OCI-LY3 (cell line): Measurements from ENCODE around the gene CD6.

Experiments used
- H2AFZ ChIP-seq: fragments of 200-600, 300-600 bp; shearing (Covaris generic); 2 replicates; pipeline ENCODE4 v1.6.0; 2014; ENCODE audit warnings: antibody characterized with exemption, low read depth, low read length
- H3K27ac ChIP-seq: fragments of 200-600, 300-600 bp; sonication (generic); 2 replicates; pipeline ENCODE4 v1.5.1; 2014; ENCODE audit warnings: mild to moderate bottlenecking, low read length, moderate library complexity, mixed read lengths
- H3K27me3 ChIP-seq: fragments of 200-600, 300-600 bp; sonication (generic); 2 replicates; pipeline ENCODE4 v1.6.1; 2014; ENCODE audit warnings: low read depth, low read length, mixed read lengths
- H3K36me3 ChIP-seq: fragments of 200-600, 300-600 bp; sonication (generic); replicated peaks from 2 replicates; pipeline ENCODE3; 2014; ENCODE audit warnings: low read depth, low read length, mixed read lengths
- H3K4me1 ChIP-seq: fragments of 300-600, 200-600 bp; sonication (generic); 2 replicates; pipeline ENCODE4 v1.6.1; 2014; ENCODE audit warnings: low read length, mixed read lengths
- H3K4me2 ChIP-seq: fragments of 200-600, 300-600 bp; sonication (generic); 2 replicates; pipeline ENCODE4 v1.6.1; 2014; ENCODE audit warnings: low read length, mixed read lengths
- H3K4me3 ChIP-seq: fragments of 300-600, 200-600 bp; sonication (generic); 2 replicates; pipeline ENCODE4 v1.5.1; 2014; ENCODE audit warnings: antibody characterized with exemption, mild to moderate bottlenecking, low read length, moderate library complexity
- H3K79me2 ChIP-seq: fragments of 300-600, 200-600 bp; shearing (Covaris generic); 2 replicates; pipeline ENCODE4 v1.6.1; 2014; ENCODE audit warnings: mild to moderate bottlenecking, low read length, mixed read lengths
- H3K9ac ChIP-seq: fragments of 300-600, 200-600 bp; shearing (Covaris generic); 2 replicates; pipeline ENCODE4 v1.6.0; 2014; ENCODE audit warnings: mild to moderate bottlenecking, low read length, moderate library complexity
- H3K9me3 ChIP-seq: fragments of 200-600, 300-600 bp; shearing (Covaris generic); 2 replicates; pipeline ENCODE4 v1.6.1; 2014; ENCODE audit warnings: low read length, mixed read lengths; ENCODE audit not compliant: insufficient read depth
- H4K20me1 ChIP-seq: fragments of 200-600, 300-600 bp; sonication (generic); 2 replicates; pipeline ENCODE4 v1.6.1; 2016; ENCODE audit warnings: low read length, mixed read lengths; ENCODE audit not compliant: insufficient read depth
- EZH2phosphoT487 ChIP-seq: fragments of 200-600 bp; shearing (Covaris generic); IDR thresholded peaks from 2 replicates; pipeline ENCODE4 v1.6.1; 2018; ENCODE audit warnings: antibody characterized with exemption, mixed run types, low read depth
- TF ChIP-seq, protein P1 (sequence below): fragments of 200-600, 300-600 bp; sonication (generic); IDR thresholded peaks from 2 replicates; pipeline ENCODE4 v1.5.1; 2014; ENCODE audit warnings: antibody characterized with exemption, low read length, low read depth

Gene CD6

DNA sequence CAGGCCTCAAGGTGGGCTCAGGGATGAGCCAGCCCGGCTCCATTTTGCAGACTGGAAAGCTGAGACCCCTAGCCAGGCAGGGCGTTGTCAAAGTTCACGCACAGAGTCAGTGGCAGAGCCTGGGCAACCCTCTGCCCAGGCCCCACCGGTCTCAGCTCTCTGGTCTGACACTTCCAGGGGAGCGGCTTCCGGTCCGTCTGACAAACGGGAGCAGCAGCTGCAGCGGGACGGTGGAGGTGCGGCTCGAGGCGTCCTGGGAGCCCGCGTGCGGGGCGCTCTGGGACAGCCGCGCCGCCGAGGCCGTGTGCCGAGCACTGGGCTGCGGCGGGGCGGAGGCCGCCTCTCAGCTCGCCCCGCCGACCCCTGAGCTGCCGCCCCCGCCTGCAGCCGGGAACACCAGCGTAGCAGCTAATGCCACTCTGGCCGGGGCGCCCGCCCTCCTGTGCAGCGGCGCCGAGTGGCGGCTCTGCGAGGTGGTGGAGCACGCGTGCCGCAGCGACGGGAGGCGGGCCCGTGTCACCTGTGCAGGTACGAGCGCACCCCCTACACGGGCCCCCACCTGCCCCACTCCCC is 36.0 kb downstream of the CD6 start:
- Histone ChIP-seq H3K4me3 (no peak overlapping the region), H3K9me3 (no peaks in the 10 kb centered on the region), H3K4me1 (peaks cover 11% of the 10 kb centered on the region), H3K9ac (no peak overlapping the region), H3K4me2 (no peak overlapping the region), H2AFZ (no peak overlapping the region), H3K27ac (no peak overlapping the region), H4K20me1 (no peaks in the 10 kb centered on the region), H3K36me3 (no peaks in the 10 kb centered on the region), H3K79me2 (no peaks in the 10 kb centered on the region), H3K27me3 (no peaks in the 10 kb centered on the region)
- TF ChIP-seq, protein P1, sequence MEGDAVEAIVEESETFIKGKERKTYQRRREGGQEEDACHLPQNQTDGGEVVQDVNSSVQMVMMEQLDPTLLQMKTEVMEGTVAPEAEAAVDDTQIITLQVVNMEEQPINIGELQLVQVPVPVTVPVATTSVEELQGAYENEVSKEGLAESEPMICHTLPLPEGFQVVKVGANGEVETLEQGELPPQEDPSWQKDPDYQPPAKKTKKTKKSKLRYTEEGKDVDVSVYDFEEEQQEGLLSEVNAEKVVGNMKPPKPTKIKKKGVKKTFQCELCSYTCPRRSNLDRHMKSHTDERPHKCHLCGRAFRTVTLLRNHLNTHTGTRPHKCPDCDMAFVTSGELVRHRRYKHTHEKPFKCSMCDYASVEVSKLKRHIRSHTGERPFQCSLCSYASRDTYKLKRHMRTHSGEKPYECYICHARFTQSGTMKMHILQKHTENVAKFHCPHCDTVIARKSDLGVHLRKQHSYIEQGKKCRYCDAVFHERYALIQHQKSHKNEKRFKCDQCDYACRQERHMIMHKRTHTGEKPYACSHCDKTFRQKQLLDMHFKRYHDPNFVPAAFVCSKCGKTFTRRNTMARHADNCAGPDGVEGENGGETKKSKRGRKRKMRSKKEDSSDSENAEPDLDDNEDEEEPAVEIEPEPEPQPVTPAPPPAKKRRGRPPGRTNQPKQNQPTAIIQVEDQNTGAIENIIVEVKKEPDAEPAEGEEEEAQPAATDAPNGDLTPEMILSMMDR, result no peak
- no peak for TF ChIP-seq EZH2phosphoT487

DNA sequence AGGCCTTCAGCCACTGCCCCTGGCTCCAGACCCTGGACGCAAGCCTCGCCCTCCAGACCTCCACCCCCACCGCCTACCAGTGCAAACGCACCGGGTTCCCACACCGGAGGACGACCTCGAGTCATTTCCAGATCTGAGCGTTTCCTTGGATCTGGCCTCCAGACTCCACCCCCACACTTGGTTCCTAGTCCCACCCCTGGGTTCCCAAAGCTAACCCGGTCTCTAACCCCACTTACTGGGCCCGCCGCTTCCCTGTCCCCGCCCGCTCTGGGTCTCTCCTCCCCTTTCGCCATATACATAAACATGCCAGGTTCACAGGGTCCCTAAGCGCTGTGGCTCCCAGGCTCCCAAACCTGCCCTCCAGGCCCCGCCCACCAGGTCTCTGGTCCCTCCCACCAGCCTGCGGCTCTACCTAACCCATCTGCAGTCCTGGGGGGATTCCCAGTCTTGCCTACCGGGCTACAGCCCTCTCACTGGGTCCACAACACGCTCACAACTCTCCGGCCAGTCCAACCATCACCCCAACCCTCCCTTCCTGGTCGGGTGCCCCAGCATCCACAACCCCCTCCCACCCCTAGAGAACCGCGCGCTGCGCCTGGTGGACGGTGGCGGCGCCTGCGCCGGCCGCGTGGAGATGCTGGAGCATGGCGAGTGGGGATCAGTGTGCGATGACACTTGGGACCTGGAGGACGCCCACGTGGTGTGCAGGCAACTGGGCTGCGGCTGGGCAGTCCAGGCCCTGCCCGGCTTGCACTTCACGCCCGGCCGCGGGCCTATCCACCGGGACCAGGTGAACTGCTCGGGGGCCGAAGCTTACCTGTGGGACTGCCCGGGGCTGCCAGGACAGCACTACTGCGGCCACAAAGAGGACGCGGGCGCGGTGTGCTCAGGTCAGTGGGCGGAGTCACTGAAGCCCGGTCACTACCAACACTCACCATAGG is 36.7 kb downstream of the CD6 start:
- 0 out of 2 replicates have a peak, but pooled peaks cover 1% of the 10 kb centered on the region for H3K27me3 ChIP-seq
- no peaks in the 10 kb centered on the region for H4K20me1 ChIP-seq
- no peak overlapping the region for H3K4me3 ChIP-seq
- no peak overlapping the region for H2AFZ ChIP-seq
- no peaks in the 10 kb centered on the region for H3K9me3 ChIP-seq
- no peak overlapping the region for H3K4me2 ChIP-seq
- no peak overlapping the region for H3K9ac ChIP-seq
- no peaks in the 10 kb centered on the region for H3K36me3 ChIP-seq
- H3K79me2 ChIP-seq, result no peaks in the 10 kb centered on the region
- no peak for TF ChIP-seq EZH2phosphoT487
- TF ChIP-seq, protein P1, result no peak
- no peak overlapping the region for H3K27ac ChIP-seq
- H3K4me1 ChIP-seq, result peaks cover 12% of the 10 kb centered on the region

DNA sequence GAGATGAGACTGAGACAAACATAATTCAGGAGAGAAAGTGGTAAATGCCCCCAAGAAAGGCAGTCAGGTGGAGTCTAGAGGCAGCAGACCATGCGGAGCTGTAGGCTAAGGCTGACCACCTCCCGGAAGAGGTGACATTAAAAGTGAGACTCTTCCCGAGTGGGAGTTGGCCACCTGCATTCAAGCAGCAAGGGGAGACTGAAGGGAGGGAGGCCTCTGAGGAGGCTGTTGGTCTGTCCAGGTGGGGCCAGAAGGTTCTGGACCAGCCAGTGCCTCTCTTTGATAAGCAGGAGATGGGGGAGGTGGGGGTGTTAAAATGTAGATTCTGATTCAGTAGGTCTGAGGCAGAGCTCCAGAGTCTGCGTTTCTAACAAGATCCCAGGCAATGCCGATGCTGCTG is 37.5 kb downstream of the CD6 start:
- Histone ChIP-seq H3K9ac (no peak overlapping the region), H2AFZ (no peak overlapping the region), H3K4me1 (peaks cover 12% of the 10 kb centered on the region), H3K4me3 (no peak overlapping the region), H4K20me1 (no peaks in the 10 kb centered on the region), H3K9me3 (no peaks in the 10 kb centered on the region), H3K27me3 (0 out of 2 replicates have a peak, but pooled peaks cover 5% of the 10 kb centered on the region), H3K36me3 (no peaks in the 10 kb centered on the region), H3K4me2 (no peak overlapping the region), H3K27ac (no peak overlapping the region), H3K79me2 (no peaks in the 10 kb centered on the region)
- TF ChIP-seq, protein P1, result no peak
- no peak for TF ChIP-seq EZH2phosphoT487
